Right hindlimb (tissue), 1 donor: ENCODE data around the gene ICAM3.
"Not testable (repeated sequence)": the region's sequence is repeated elsewhere in the genome, so short reads cannot be mapped to it uniquely, and the experiment has no call there.

Experiments used
- DNase-seq: peaks from one replicate; pipeline ENCODE4 v3.0.0-alpha.2; 2018

Gene ICAM3

DNA sequence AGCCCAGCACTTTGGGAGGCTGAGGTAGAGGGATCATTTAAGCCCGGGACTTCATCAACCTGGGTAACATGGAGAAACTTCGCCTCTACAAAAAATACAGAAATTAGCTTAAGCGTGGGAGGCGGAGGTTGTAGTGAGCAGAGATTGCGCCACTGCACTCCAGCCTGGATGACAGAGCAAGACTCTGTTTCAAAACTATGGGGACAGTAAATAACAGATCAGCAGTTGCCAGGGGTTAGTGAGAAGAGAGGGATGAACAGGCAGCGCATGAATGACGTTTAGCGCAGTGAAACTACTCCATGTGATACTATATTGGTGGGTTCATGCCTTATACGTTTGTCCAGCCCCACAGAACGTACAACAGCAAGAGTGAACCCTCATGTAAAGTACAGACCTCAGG lies 7.1 kb upstream of the ICAM3 start:
- no peak for DNase-seq

- DNase-seq: no peak
Observed at GRCh38 chr19:10344780-10345179, 5.4 kb upstream of the ICAM3 start.

DNA sequence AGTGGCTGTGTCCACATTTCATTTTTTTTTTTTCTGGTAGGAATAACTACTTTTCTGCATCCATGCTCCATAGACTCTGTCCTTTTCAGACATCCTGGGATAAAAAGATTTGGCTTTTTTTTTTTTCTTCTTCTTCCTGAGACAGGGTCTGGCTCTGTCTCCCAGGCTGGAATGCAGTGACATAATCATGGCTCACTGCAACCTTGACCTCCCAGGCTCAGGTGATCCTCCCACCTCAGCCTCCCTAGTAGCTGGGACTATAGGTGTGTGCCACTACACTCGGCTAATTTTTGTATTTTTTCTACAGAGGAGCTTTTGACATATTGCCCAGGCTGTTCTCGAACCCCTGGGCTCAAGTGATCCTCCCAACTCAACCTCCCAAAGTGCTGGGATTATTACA lies 4.1 kb upstream of the ICAM3 start:
- DNase-seq: no peak

- no peak for DNase-seq
Observed at GRCh38 chr19:10339977-10340376, 553 bp upstream of the ICAM3 start.

GRCh38 chr19:10338940-10339339 lies 484 bp downstream of the ICAM3 start:
- no peak for DNase-seq

- not testable (repeated sequence) for DNase-seq
Observed at GRCh38 chr19:10336725-10337124, 2.7 kb downstream of the ICAM3 start.

GRCh38 chr19:10335352-10335985 lies 4.0 kb downstream of the ICAM3 start:
- no peak for DNase-seq

DNA sequence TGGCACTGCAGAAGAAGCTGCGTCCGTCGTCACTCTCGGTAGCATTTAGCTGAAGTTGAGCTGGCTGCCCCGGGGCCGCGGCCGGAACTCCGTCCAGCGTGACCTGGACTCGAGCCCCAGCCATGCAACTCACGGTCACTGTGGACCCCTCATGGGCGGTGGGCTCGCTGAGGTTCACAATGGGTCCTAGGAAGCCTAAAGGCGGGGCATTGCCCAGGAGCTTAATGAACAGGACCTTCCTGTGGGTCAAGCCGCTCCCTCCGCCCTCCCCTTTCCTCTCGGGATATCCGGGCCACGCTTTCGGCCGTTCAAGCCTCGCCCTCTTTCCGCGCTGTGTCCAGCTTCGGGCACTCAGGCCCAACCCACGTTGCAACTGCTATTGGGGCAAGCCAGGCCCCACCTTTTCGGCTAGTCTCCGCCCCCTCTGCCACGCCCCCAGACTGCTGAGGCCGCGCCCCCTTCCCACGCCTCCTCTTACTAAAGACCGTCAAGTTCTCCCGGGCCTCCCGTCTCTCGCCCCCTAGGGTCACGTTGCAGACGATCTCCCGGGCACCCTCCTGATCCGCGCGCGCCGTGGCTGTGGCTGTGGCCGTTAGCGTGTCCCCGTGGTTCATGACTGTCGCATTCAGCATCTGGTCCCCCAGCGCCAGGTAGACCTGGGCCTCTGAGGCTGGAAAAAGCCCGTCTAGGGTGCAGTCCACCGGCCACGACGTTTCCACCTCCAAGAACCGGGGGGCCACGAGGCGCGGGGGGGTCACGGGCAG lies 4.7 kb downstream of the ICAM3 start:
- peak; percentile 93 for DNase-seq

DNA sequence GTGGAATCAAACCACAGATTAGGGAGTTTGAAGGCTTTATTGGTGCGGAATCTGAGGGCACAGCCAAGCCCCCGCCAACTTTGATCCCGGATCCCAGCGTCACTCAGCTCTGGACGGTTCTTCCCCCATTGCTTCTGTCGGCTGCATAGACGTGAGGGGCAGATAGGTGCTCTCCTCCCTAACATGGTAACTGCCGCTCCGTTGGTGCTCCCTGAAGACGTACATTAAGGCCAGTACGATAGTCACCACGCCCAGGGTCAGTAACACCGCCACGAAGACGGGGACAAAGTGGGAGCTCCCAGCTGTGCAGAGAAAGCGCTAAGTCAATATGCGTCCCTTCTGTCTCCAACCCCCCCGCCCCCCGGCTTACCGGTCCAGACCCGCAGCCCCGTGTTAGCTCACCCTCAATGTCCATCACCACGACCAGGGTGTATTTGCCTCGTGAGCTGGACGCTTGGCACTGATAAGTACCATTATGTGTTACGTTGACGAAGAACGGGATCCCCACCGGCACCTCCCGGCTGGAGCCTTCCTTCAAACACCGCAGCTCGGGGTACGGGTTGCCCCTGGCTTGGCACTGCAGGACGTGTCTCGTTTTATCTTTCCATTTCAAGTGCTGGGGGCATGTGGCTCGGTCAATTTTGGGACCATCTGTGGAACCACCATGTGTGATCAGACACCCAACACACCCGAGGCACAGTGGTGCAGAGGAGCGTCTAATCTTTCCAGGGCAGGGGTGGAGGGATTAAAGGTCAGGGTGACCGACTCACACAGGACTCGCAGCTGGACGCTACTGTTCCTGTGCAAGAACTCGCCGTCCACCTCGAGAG lies 5.5 kb downstream of the ICAM3 start:
- no peak for DNase-seq

GRCh38 chr19:10332965-10333757 lies 6.3 kb downstream of the ICAM3 start, which contains the start of gene RAVER1:
Gene RAVER1, minus strand, starts transcription at chr19:10333529. Its CDS starts 22 bp downstream, at chr19:10333507.
- peak; percentile 99 for DNase-seq

DNA sequence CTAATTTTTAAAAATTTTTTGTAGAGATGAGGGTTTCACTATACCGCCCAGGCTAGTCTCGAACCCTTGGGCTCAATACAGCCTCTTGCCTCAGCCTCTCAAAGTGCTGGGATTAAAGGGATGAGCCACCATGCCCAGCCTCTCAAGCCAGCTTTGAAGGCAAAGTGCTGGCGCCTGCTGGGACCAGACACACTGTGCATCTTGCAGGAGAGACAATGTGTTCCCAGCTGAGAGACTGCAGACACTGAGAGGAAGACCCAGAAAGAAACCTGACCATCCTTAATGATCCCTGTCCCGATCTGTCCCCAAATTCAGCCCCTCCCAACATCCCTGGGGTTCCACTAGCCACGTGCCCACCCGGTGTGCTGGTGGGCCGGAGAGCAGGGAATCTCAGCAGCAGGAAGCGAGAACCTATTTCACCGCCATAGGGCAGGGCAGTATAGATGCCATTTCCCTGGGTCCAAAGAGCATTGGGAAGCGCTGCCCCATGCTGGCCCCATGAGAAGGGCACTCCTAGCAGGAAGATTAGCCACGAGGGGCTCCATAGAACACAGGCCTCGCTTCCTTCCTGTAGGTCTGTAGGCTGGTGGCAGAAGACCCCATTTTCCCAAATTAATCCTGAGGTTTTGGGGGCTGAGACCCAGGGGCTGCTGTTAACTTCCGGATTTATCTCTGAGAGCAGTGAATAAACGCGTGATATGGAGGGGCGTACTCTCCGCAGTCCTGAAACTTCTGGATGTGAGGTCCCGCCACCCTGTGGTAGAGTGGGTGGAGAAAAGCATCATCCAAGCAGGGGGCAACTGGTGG lies 7.1 kb downstream of the ICAM3 start:
- DNase-seq: no peak

- no peak for DNase-seq
Observed at GRCh38 chr19:10329555-10329954, 9.9 kb downstream of the ICAM3 start.

GRCh38 chr19:10328558-10329429 lies 10.6 kb downstream of the ICAM3 start:
- no peak for DNase-seq

- no peak for DNase-seq
Observed at GRCh38 chr19:10327793-10328192, 11.6 kb downstream of the ICAM3 start.

GRCh38 chr19:10325732-10326131 lies 13.7 kb downstream of the ICAM3 start:
- DNase-seq: no peak

GRCh38 chr19:10321874-10322835 lies 17.3 kb downstream of the ICAM3 start:
- DNase-seq: no peak

DNA sequence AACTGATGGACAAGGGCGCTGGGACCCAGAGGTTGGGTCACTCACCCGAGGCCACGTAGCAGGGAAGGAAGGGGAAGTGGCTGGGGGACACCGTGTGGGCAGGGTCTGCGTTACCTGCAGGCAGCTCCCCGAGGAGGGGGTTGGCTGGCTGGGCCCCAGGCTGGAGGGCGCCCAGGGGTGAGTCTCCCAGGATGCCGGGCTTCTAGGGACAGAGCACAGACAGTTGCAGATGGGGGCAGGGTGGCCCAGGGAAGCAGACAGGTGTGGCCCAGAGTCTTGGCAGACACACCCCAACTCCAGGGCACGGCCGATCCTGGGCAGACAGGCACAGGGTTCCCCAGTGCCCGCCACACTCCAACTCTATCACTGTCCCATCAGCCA lies 18.0 kb downstream of the ICAM3 start:
- DNase-seq: no peak

DNA sequence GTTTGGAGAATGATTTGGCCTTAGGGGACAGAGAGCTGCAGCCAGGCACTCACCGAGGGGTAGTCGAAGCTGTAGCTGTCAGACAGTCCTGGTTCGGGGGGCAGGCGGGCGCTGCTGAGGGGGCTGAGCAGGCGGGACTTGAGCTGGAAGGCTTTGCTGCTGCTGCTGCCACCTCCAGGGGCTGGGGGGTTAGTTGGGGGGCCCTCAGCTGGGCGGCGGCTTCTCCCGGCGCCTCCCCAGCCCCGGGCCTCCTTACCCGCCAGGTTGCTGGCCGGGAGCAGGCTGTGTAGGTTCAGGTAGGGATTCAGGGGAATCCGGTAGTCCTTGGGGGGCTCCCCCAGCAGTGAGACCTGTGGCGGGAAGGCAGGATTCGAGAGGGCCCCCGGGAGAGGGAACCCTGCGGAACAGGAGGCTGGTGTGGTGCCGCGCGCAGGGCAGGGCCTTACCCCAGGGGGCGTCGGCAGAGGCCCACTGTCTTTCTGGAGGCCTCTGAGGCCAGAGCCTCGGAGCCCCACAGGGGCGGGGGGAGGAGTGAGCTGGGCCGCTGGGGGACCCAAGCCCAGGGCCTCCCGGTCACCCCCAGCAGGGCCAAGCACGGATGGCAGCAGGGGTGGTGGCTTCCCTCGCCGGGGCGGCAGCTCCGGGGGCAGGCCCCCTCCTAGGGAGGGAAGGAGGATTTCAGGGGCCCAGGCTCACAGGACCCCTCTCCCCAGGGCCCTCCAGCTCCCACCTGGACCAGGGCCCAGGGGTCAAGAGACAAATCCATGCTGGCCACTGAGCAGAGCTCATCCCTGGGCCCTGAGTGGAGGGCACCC lies 18.6 kb downstream of the ICAM3 start:
- DNase-seq: no peak
